ENCODE data around the gene PPP1R36. TPM values are rescaled to one million over a fixed set of nuclear protein-coding genes. Genes with fewer than 3 reads are reported as not detected.
"Not testable (repeated sequence)": the region's sequence is repeated elsewhere in the genome, so short reads cannot be mapped to it uniquely, and the experiment has no call there.

The PPP1R36 gene
- total RNA-seq, 1 experiment from 2014 or later = 0.50 TPM

- H3K27me3 Mint-ChIP-seq (ENCODE audit: low read depth) = no peaks in the 10 kb centered on the region
- no peaks in the 10 kb centered on the region for H4K20me1 ChIP-seq (ENCODE audit: control insufficient read depth, insufficient read depth, insufficient read length)
- no peaks in the 10 kb centered on the region for H3K79me2 ChIP-seq (ENCODE audit: insufficient read depth, low read length)
- H3K4me1 Mint-ChIP-seq = peaks cover 20 to 23% of the 10 kb centered on the region in 2 experiments
- no peak overlapping the region for H2BK120ac ChIP-seq (ENCODE audit: low read depth, low read length, poor library complexity, severe bottlenecking)
- no peak overlapping the region for H3K9ac ChIP-seq (ENCODE audit: extremely low read depth, insufficient read length, low read length)
- no peak overlapping the region for H3K4me2 ChIP-seq (ENCODE audit: insufficient read depth, insufficient read length, low read length)
- H3K27ac Mint-ChIP-seq = no peak overlapping the region
- no peaks in the 10 kb centered on the region for H3K36me3 Mint-ChIP-seq (ENCODE audit: insufficient read depth in 1 of 3, low read depth in 3 of 3)
- no peak overlapping the region for H2BK12ac ChIP-seq (ENCODE audit: insufficient read length, low read depth, low read length)
- no peak overlapping the region for H3K4ac ChIP-seq (ENCODE audit: low read depth, low read length)
- no peak overlapping the region for H3K23ac ChIP-seq (ENCODE audit: insufficient read length, low read depth, low read length)
- no peak overlapping the region for H3K56ac ChIP-seq (ENCODE audit: insufficient read length, low read depth, low read length)
- no peak overlapping the region for H3K18ac ChIP-seq (ENCODE audit: insufficient read length, low read depth, low read length)
- no peak overlapping the region for H3T11ph ChIP-seq (ENCODE audit: low read length)
- no peak overlapping the region for H2AFZ ChIP-seq (ENCODE audit: low read length)
- no peak overlapping the region for H4K5ac ChIP-seq (ENCODE audit: insufficient read length, low read depth, low read length)
- H3K27ac ChIP-seq (ENCODE audit: insufficient read length, low read depth, low read length) = no peak overlapping the region
- no peaks in the 10 kb centered on the region for H3K27me3 ChIP-seq (ENCODE audit: insufficient read depth, low read length)
- H3K23me2 ChIP-seq (ENCODE audit: insufficient read length, low read depth, low read length, poor library complexity, severe bottlenecking) = no peaks in the 10 kb centered on the region
- no peak for TF ChIP-seq CTCF (conservative IDR thresholded peaks at IDR 0.05)
- H4K91ac ChIP-seq (ENCODE audit: insufficient read length, low read depth, low read length) = no peak overlapping the region
- no peaks in the 10 kb centered on the region for H3K9me3 Mint-ChIP-seq
- H2BK20ac ChIP-seq (ENCODE audit: low read depth, low read length, poor library complexity, severe bottlenecking) = no peak overlapping the region
- H4K8ac ChIP-seq (replicated peaks; ENCODE audit: insufficient read length, low read depth, low read length) = no peak overlapping the region
- WGBS (ENCODE audit: extremely low coverage, insufficient read length, low lambda C conversion rate) = no CpG with 5 or more reads among the region's 3 CpGs
- H3K9me3 ChIP-seq (ENCODE audit: control insufficient read depth, low read depth, low read length) = no peaks in the 10 kb centered on the region
- no peak overlapping the region for H2BK15ac ChIP-seq (ENCODE audit: low read depth, low read length)
- no peak overlapping the region for H2AK5ac ChIP-seq (ENCODE audit: insufficient read length, low read length)
- H3K14ac ChIP-seq (ENCODE audit: insufficient read depth, low read length) = no peak overlapping the region
- no peaks in the 10 kb centered on the region for H3K79me1 ChIP-seq (ENCODE audit: insufficient read depth, low read depth, low read length, poor library complexity, severe bottlenecking)
- H3K4me3 Mint-ChIP-seq = no peak overlapping the region
- no peak for DNase-seq
- no peak overlapping the region for H2BK5ac ChIP-seq (ENCODE audit: insufficient read length, low read length)
- no peaks in the 10 kb centered on the region; the same call in 1 of the 2 replicates for H3K4me1 ChIP-seq (ENCODE audit: insufficient read depth, low read length)
Observed at GRCh38 chr14:64569138-64569631, 19.4 kb downstream of the PPP1R36 start.

GRCh38 chr14:64569646-64570045 is 19.9 kb downstream of the PPP1R36 start:
- H4K8ac ChIP-seq (replicated peaks; ENCODE audit: insufficient read length, low read depth, low read length); H2AFZ ChIP-seq (ENCODE audit: low read length); H2BK20ac ChIP-seq (ENCODE audit: low read depth, low read length, poor library complexity, severe bottlenecking); H3K27ac Mint-ChIP-seq; DNase-seq; H3K56ac ChIP-seq (ENCODE audit: insufficient read length, low read depth, low read length); H3K79me1 ChIP-seq (ENCODE audit: insufficient read depth, low read depth, low read length, poor library complexity, severe bottlenecking); H2BK12ac ChIP-seq (ENCODE audit: insufficient read length, low read depth, low read length); H3K23me2 ChIP-seq (ENCODE audit: insufficient read length, low read depth, low read length, poor library complexity, severe bottlenecking); H3K4me1 ChIP-seq (ENCODE audit: insufficient read depth, low read length); H3K9me3 ChIP-seq (ENCODE audit: control insufficient read depth, low read depth, low read length); H3K9me3 Mint-ChIP-seq; H4K5ac ChIP-seq (ENCODE audit: insufficient read length, low read depth, low read length); H4K91ac ChIP-seq (ENCODE audit: insufficient read length, low read depth, low read length); H3K4me3 Mint-ChIP-seq; H2BK120ac ChIP-seq (ENCODE audit: low read depth, low read length, poor library complexity, severe bottlenecking); H3T11ph ChIP-seq (ENCODE audit: low read length); H2AK5ac ChIP-seq (ENCODE audit: insufficient read length, low read length); H3K4me2 ChIP-seq (ENCODE audit: insufficient read depth, insufficient read length, low read length); H3K4ac ChIP-seq (ENCODE audit: low read depth, low read length); H3K18ac ChIP-seq (ENCODE audit: insufficient read length, low read depth, low read length); H2BK5ac ChIP-seq (ENCODE audit: insufficient read length, low read length); H3K79me2 ChIP-seq (ENCODE audit: insufficient read depth, low read length); H3K14ac ChIP-seq (ENCODE audit: insufficient read depth, low read length); H3K36me3 Mint-ChIP-seq (ENCODE audit: insufficient read depth in 1 of 3, low read depth in 3 of 3); H4K20me1 ChIP-seq (ENCODE audit: control insufficient read depth, insufficient read depth, insufficient read length); H2BK15ac ChIP-seq (ENCODE audit: low read depth, low read length); H3K27ac ChIP-seq (ENCODE audit: insufficient read length, low read depth, low read length); H3K9ac ChIP-seq (ENCODE audit: extremely low read depth, insufficient read length, low read length); H3K27me3 Mint-ChIP-seq (ENCODE audit: low read depth); H3K23ac ChIP-seq (ENCODE audit: insufficient read length, low read depth, low read length); H3K27me3 ChIP-seq (ENCODE audit: insufficient read depth, low read length): not testable (repeated sequence)
- H3K4me1 Mint-ChIP-seq = peaks cover 24 to 27% of the 10 kb centered on the region in 2 experiments
- WGBS (ENCODE audit: extremely low coverage, insufficient read length, low lambda C conversion rate) = no CpG with 5 or more reads among the region's 7 CpGs

Data from H9 (cell line).